Tibial nerve (tissue), 4 donors: Measurements from ENCODE around the gene CAMK1D. TPM values are rescaled to one million over a fixed set of nuclear protein-coding genes. Genes with fewer than 3 reads are reported as not detected.

Experiments
- DNase-seq, 2 donors: peaks; one replicate each; pipeline ENCODE4 v3.0.0-alpha.2; 2019; ENCODE audit warnings: low spot score in 2 of 2
- H3K27ac ChIP-seq, 4 donors: fragments of 200-600 bp; sonication (generic) in 3 of 4; one replicate each; pipeline ENCODE4 v1.5.1; 2017 to 2019; ENCODE audit warnings: mild to moderate bottlenecking in 1 of 4
- H3K27me3 ChIP-seq, 2 donors: fragments of 200-600 bp; sonication (generic) in 1 of 2; one replicate each; pipeline versions ENCODE4 v1.5.1 to v1.6.0; 2017 to 2019
- H3K36me3 ChIP-seq, 3 donors: fragments of 200-600 bp; sonication (generic); one replicate each; pipeline ENCODE4 v1.5.1; 2018 to 2019
- H3K4me1 ChIP-seq, 4 donors: fragments of 200-600 bp; sonication (generic) in 3 of 4; one replicate each; pipeline ENCODE4 v1.5.1; 2017 to 2019
- H3K4me3 ChIP-seq, 4 donors: fragments of 200-600 bp; sonication (generic) in 3 of 4; one replicate each; pipeline ENCODE4 v1.5.1; 2017 to 2019; ENCODE audit warnings: mild to moderate bottlenecking in 1 of 4, moderate library complexity in 1 of 4
- H3K9me3 ChIP-seq, 4 donors: fragments of 200-600 bp; sonication (generic) in 3 of 4; one replicate each; pipeline ENCODE4 v1.5.1; 2017 to 2019
- CTCF ChIP-seq, 5 experiments: fragments of 200-600 bp in 3 of 5; fragments of 450-650 bp in 2 of 5; sonication (generic) in 3 of 5; IDR thresholded peaks; one replicate each; pipeline ENCODE4 v1.5.1; 2016 to 2019; ENCODE audit warnings: antibody characterized with exemption in 5 of 5, mild to moderate bottlenecking in 3 of 5, moderate library complexity in 2 of 5
- EP300 ChIP-seq, 2 donors: sonication (generic); formaldehyde crosslinking; IDR thresholded peaks; one replicate each; pipeline ENCODE4 v1.6.1; 2017; ENCODE audit warnings: antibody characterized with exemption in 2 of 2, mild to moderate bottlenecking in 1 of 2
- POLR2A ChIP-seq, 2 donors: fragments of 450-650 bp; IDR thresholded peaks; one replicate each; pipeline ENCODE4 v1.6.1; 2017; ENCODE audit warnings: antibody characterized with exemption in 2 of 2, mild to moderate bottlenecking in 2 of 2, moderate library complexity in 2 of 2
- WGBS, 2 donors: methylation state at CpG; one replicate each; pipeline ENCODE4 v1.1.5; 2018; 5-methylcytosine and 5-hydroxymethylcytosine counted together
- total RNA-seq, 4 donors: library from RNA; depleted of rRNA; stranded (reverse); fragments of >200 nt; gene quantifications; one replicate each; pipeline ENCODE4 v1.1.0, GENCODE V29; 2016

CAMK1D gene
- total RNA-seq, 4 donors from 2014 or later = 6.9 to 20.5 (median 17.2) TPM

- TF ChIP-seq CTCF (IDR thresholded peaks at IDR 0.05) (no peak), POLR2A (IDR thresholded peaks at IDR 0.05) (no peak), EP300 (IDR thresholded peaks at IDR 0.05) (no peak)
- Histone ChIP-seq H3K36me3 (peaks cover 0 to 45% (median 0%) of the 10 kb centered on the region in 3 donors), H3K27ac (no peak overlapping the region), H3K4me3 (no peak overlapping the region), H3K9me3 (no peaks in the 10 kb centered on the region), H3K4me1 (peaks cover 0 to 2% (median 0%) of the 10 kb centered on the region in 4 donors), H3K27me3 (no peaks in the 10 kb centered on the region)
- WGBS, 2 donors = 59 to 62% methylated on average over 12 of the region's 12 CpGs
- DNase-seq = no peak
Measured at GRCh38 chr10:12825260-12825849, 476.0 kb downstream of the CAMK1D start.

GRCh38 chr10:12826800-12827372 is 477.5 kb downstream of the CAMK1D start:
- no peak for DNase-seq

GRCh38 chr10:12828736-12829135 is 479.4 kb downstream of the CAMK1D start:
- 93 to 94% methylated on average over 16 of the region's 16 CpGs for WGBS, 2 donors
- H3K27ac ChIP-seq = no peak overlapping the region
- no peak for DNase-seq
- H3K9me3 ChIP-seq = no peaks in the 10 kb centered on the region
- no peak for TF ChIP-seq POLR2A (IDR thresholded peaks at IDR 0.05)
- no peak overlapping the region for H3K4me3 ChIP-seq
- H3K4me1 ChIP-seq = no peaks in the 10 kb centered on the region
- peaks cover 0 to 45% (median 0%) of the 10 kb centered on the region in 3 donors for H3K36me3 ChIP-seq
- H3K27me3 ChIP-seq = no peaks in the 10 kb centered on the region

More at GRCh38 chr10:12826800-12827372, 477.5 kb downstream of the CAMK1D start:
- H3K27ac ChIP-seq = no peak overlapping the region
- H3K27me3 ChIP-seq = no peaks in the 10 kb centered on the region
- peaks cover 0 to 2% (median 0%) of the 10 kb centered on the region in 4 donors for H3K4me1 ChIP-seq
- TF ChIP-seq POLR2A (IDR thresholded peaks at IDR 0.05) (no peak), EP300 (IDR thresholded peaks at IDR 0.05) (no peak), CTCF (IDR thresholded peaks at IDR 0.05) (no peak)
- H3K36me3 ChIP-seq = peaks cover 0 to 40% (median 0%) of the 10 kb centered on the region in 3 donors
- H3K9me3 ChIP-seq = no peaks in the 10 kb centered on the region
- WGBS, 2 donors = 82 to 85% methylated on average over 6 of the region's 6 CpGs
- no peak overlapping the region for H3K4me3 ChIP-seq

- H3K27ac ChIP-seq = no peak overlapping the region
- H3K9me3 ChIP-seq = no peaks in the 10 kb centered on the region
- TF ChIP-seq POLR2A (IDR thresholded peaks at IDR 0.05) (no peak), EP300 (IDR thresholded peaks at IDR 0.05) (no peak), CTCF (IDR thresholded peaks at IDR 0.05) (no peak)
- H3K4me3 ChIP-seq = no peak overlapping the region
- no peak for DNase-seq
- H3K36me3 ChIP-seq = peaks cover 0 to 45% (median 0%) of the 10 kb centered on the region in 3 donors
- H3K4me1 ChIP-seq = no peaks in the 10 kb centered on the region
- 75 to 77% methylated on average over 6 of the region's 6 CpGs for WGBS, 2 donors
- H3K27me3 ChIP-seq = no peaks in the 10 kb centered on the region
Measured at GRCh38 chr10:12829831-12830390, 480.6 kb downstream of the CAMK1D start.

- no peaks in the 10 kb centered on the region for H3K9me3 ChIP-seq
- no peak overlapping the region for H3K4me3 ChIP-seq
- no peak overlapping the region for H3K27ac ChIP-seq
- TF ChIP-seq POLR2A (IDR thresholded peaks at IDR 0.05) (no peak), EP300 (IDR thresholded peaks at IDR 0.05) (no peak), CTCF (IDR thresholded peaks at IDR 0.05) (no peak)
- no peak for DNase-seq
- H3K4me1 ChIP-seq = peaks cover 0 to 6% (median 0%) of the 10 kb centered on the region in 4 donors
- peaks cover 0 to 30% (median 0%) of the 10 kb centered on the region in 3 donors for H3K36me3 ChIP-seq
- H3K27me3 ChIP-seq = no peaks in the 10 kb centered on the region
- WGBS, 2 donors = 86 to 88% methylated on average over 6 to 10 of the region's 10 CpGs
Measured at GRCh38 chr10:12832096-12832495, 482.7 kb downstream of the CAMK1D start.
